K562 (cell line): ENCODE results near the gene RAMP2. TPM values are rescaled to one million over a fixed set of nuclear protein-coding genes. Genes with fewer than 3 reads are reported as not detected.

ENCODE experiments used
- polyA plus RNA-seq, 8 experiments: library from polyadenylated mRNA; depleted of rRNA in 4 of 8; stranded (reverse) in 5 of 8; unstranded in 3 of 8; fragments of >200 nt; fragmentation: Nextera tagmentation in 2 of 8; fragmentation: Illumina TruSeq in 1 of 8; extraction: Ambion mirVana in 2 of 8; extraction: Trizol in 1 of 8; gene quantifications; 2 replicates each; pipeline versions ENCODE4 v1.2.1 to v1.2.3, GENCODE V29; 2011 to 2014; ENCODE audit warnings: inconsistent platforms in 1 of 8, missing spikeins in 1 of 8
- small RNA-seq: library from RNA; depleted of rRNA; stranded (forward); fragments of <200 nt; gene quantifications from one replicate; pipeline ENCODE3, GENCODE V24; 2014
- total RNA-seq, 7 experiments: library from RNA; depleted of rRNA in 6 of 7; stranded (reverse); fragments of >200 nt in 6 of 7; fragmentation: Illumina TruSeq in 2 of 7; extraction: Trizol in 2 of 7; gene quantifications; 2 replicates each; pipeline versions ENCODE4 v1.2.1 to v1.2.3, GENCODE V29; 2011 to 2021; ENCODE audit warnings: low replicate concordance in 1 of 7

The RAMP2 gene
- total and polyA plus RNA-seq, 9 of the 15 experiments (the other 6 are each of a cell fraction or from before 2014, with no cell fraction given): not detected

Small RNA genes lying within 50 kb of the gene (small RNA-seq; reads per million reads assigned to genes)
- not detected for gene HMGN2P15

Other genes with a start within 250 kb of the RAMP2 start
Only the 7 nearest of the 26 such genes appear.
- 14.7 and 20.2 TPM in 2 replicates for gene EZH1, start 16.2 kb upstream of the RAMP2 start, total RNA-seq (2014; rRNA removed)
- gene EZH1, start 16.2 kb upstream of the RAMP2 start, total RNA-seq (2014; rRNA removed; fragmentation: Illumina TruSeq; extraction: Trizol): 22.7 and 26.3 TPM in 2 replicates
- gene EZH1, start 16.2 kb upstream of the RAMP2 start, total RNA-seq (2015; rRNA removed; fragmentation: Illumina TruSeq; extraction: Trizol): 16.8 and 17.6 TPM in 2 replicates
- gene EZH1, start 16.2 kb upstream of the RAMP2 start, total RNA-seq (2021): 22.9 and 23.8 TPM in 2 replicates
- 34.7 and 37.3 TPM in 2 replicates for gene EZH1, start 16.2 kb upstream of the RAMP2 start, polyA plus RNA-seq (2011; rRNA removed)
- 34.0 and 39.6 TPM in 2 replicates for gene EZH1, start 16.2 kb upstream of the RAMP2 start, polyA plus RNA-seq (2014; fragmentation: Illumina TruSeq; extraction: Trizol)
- 10 to 100 TPM in 1 of 2 experiments, 1 to 10 TPM in 1; 8.6 to 15.3 TPM for gene EZH1, start 16.2 kb upstream of the RAMP2 start, polyA plus RNA-seq (2014; fragmentation: Nextera tagmentation; extraction: Ambion mirVana)
- 36.2 and 40.8 TPM in 2 replicates for gene EZH1, start 16.2 kb upstream of the RAMP2 start, polyA plus RNA-seq (2014; rRNA removed)
- gene VPS25, start 12.2 kb downstream of the RAMP2 start, total RNA-seq (2014; rRNA removed): 131 and 139 TPM in 2 replicates
- gene VPS25, start 12.2 kb downstream of the RAMP2 start, total RNA-seq (2014; rRNA removed; fragmentation: Illumina TruSeq; extraction: Trizol): 132 and 148 TPM in 2 replicates
- 123 and 130 TPM in 2 replicates for gene VPS25, start 12.2 kb downstream of the RAMP2 start, total RNA-seq (2015; rRNA removed; fragmentation: Illumina TruSeq; extraction: Trizol)
- 131 TPM in 2 replicates for gene VPS25, start 12.2 kb downstream of the RAMP2 start, total RNA-seq (2021)
- gene VPS25, start 12.2 kb downstream of the RAMP2 start, polyA plus RNA-seq (2011; rRNA removed): 210 and 280 TPM in 2 replicates
- gene VPS25, start 12.2 kb downstream of the RAMP2 start, polyA plus RNA-seq (2014; fragmentation: Illumina TruSeq; extraction: Trizol): 203 and 223 TPM in 2 replicates
- 100 to 1,000 TPM; 292 to 352 TPM for gene VPS25, start 12.2 kb downstream of the RAMP2 start, polyA plus RNA-seq (2014; fragmentation: Nextera tagmentation; extraction: Ambion mirVana)
- 178 and 180 TPM in 2 replicates for gene VPS25, start 12.2 kb downstream of the RAMP2 start, polyA plus RNA-seq (2014; rRNA removed)
- 4.5 and 5.8 TPM in 2 replicates for gene WNK4, start 19.4 kb downstream of the RAMP2 start, total RNA-seq (2014; rRNA removed)
- 2.0 and 2.6 TPM in 2 replicates for gene WNK4, start 19.4 kb downstream of the RAMP2 start, total RNA-seq (2014; rRNA removed; fragmentation: Illumina TruSeq; extraction: Trizol)
- gene WNK4, start 19.4 kb downstream of the RAMP2 start, total RNA-seq (2015; rRNA removed; fragmentation: Illumina TruSeq; extraction: Trizol): 2.7 and 4.4 TPM in 2 replicates
- 21.1 and 25.8 TPM in 2 replicates for gene WNK4, start 19.4 kb downstream of the RAMP2 start, total RNA-seq (2021)
- 4.8 and 8.1 TPM in 2 replicates for gene WNK4, start 19.4 kb downstream of the RAMP2 start, polyA plus RNA-seq (2011; rRNA removed)
- gene WNK4, start 19.4 kb downstream of the RAMP2 start, polyA plus RNA-seq (2014; fragmentation: Illumina TruSeq; extraction: Trizol): 11.8 and 15.2 TPM in 2 replicates
- gene WNK4, start 19.4 kb downstream of the RAMP2 start, polyA plus RNA-seq (2014; fragmentation: Nextera tagmentation; extraction: Ambion mirVana): under 1 TPM; 0.32 to 0.38 TPM
- 15.8 and 17.7 TPM in 2 replicates for gene WNK4, start 19.4 kb downstream of the RAMP2 start, polyA plus RNA-seq (2014; rRNA removed)
- 49.6 and 67.7 TPM in 2 replicates for gene COA3, start 37.5 kb downstream of the RAMP2 start, total RNA-seq (2014; rRNA removed)
- 50.0 and 52.5 TPM in 2 replicates for gene COA3, start 37.5 kb downstream of the RAMP2 start, total RNA-seq (2014; rRNA removed; fragmentation: Illumina TruSeq; extraction: Trizol)
- 60.9 and 65.9 TPM in 2 replicates for gene COA3, start 37.5 kb downstream of the RAMP2 start, total RNA-seq (2015; rRNA removed; fragmentation: Illumina TruSeq; extraction: Trizol)
- gene COA3, start 37.5 kb downstream of the RAMP2 start, total RNA-seq (2021): 53.4 and 56.3 TPM in 2 replicates
- 36.6 and 69.9 TPM in 2 replicates for gene COA3, start 37.5 kb downstream of the RAMP2 start, polyA plus RNA-seq (2011; rRNA removed)
- gene COA3, start 37.5 kb downstream of the RAMP2 start, polyA plus RNA-seq (2014; fragmentation: Illumina TruSeq; extraction: Trizol): 74.9 and 76.1 TPM in 2 replicates
- gene COA3, start 37.5 kb downstream of the RAMP2 start, polyA plus RNA-seq (2014; fragmentation: Nextera tagmentation; extraction: Ambion mirVana): 100 to 1,000 TPM; 113 to 153 TPM
- gene COA3, start 37.5 kb downstream of the RAMP2 start, polyA plus RNA-seq (2014; rRNA removed): 61.4 and 74.4 TPM in 2 replicates
- gene CNTD1, start 37.6 kb downstream of the RAMP2 start, total RNA-seq (2014; rRNA removed): 0.20 and 0.54 TPM in 2 replicates
- gene CNTD1, start 37.6 kb downstream of the RAMP2 start, total RNA-seq (2014; rRNA removed; fragmentation: Illumina TruSeq; extraction: Trizol): 0.22 and 0.57 TPM in 2 replicates
- 0.23 TPM in 1 of 2 replicates, not detected in the other for gene CNTD1, start 37.6 kb downstream of the RAMP2 start, total RNA-seq (2015; rRNA removed; fragmentation: Illumina TruSeq; extraction: Trizol)
- gene CNTD1, start 37.6 kb downstream of the RAMP2 start, total RNA-seq (2021): 0.20 TPM in 1 of 2 replicates, not detected in the other
- gene CNTD1, start 37.6 kb downstream of the RAMP2 start, polyA plus RNA-seq (2011; rRNA removed): 0.22 and 0.59 TPM in 2 replicates
- 0.27 and 0.48 TPM in 2 replicates for gene CNTD1, start 37.6 kb downstream of the RAMP2 start, polyA plus RNA-seq (2014; fragmentation: Illumina TruSeq; extraction: Trizol)
- gene CNTD1, start 37.6 kb downstream of the RAMP2 start, polyA plus RNA-seq (2014; fragmentation: Nextera tagmentation; extraction: Ambion mirVana): under 1 TPM; 0.74 to 0.86 TPM
- gene CNTD1, start 37.6 kb downstream of the RAMP2 start, polyA plus RNA-seq (2014; rRNA removed): 0.07 and 0.12 TPM in 2 replicates
- gene BECN1, start 63.1 kb downstream of the RAMP2 start, total RNA-seq (2014; rRNA removed): 81.1 and 81.7 TPM in 2 replicates
- gene BECN1, start 63.1 kb downstream of the RAMP2 start, total RNA-seq (2014; rRNA removed; fragmentation: Illumina TruSeq; extraction: Trizol): 49.6 and 58.6 TPM in 2 replicates
- gene BECN1, start 63.1 kb downstream of the RAMP2 start, total RNA-seq (2015; rRNA removed; fragmentation: Illumina TruSeq; extraction: Trizol): 48.1 and 52.7 TPM in 2 replicates
- gene BECN1, start 63.1 kb downstream of the RAMP2 start, total RNA-seq (2021): 52.3 and 57.3 TPM in 2 replicates
- 34.1 and 55.9 TPM in 2 replicates for gene BECN1, start 63.1 kb downstream of the RAMP2 start, polyA plus RNA-seq (2011; rRNA removed)
- gene BECN1, start 63.1 kb downstream of the RAMP2 start, polyA plus RNA-seq (2014; fragmentation: Illumina TruSeq; extraction: Trizol): 57.8 and 68.1 TPM in 2 replicates
- 10 to 100 TPM; 26.0 to 28.6 TPM for gene BECN1, start 63.1 kb downstream of the RAMP2 start, polyA plus RNA-seq (2014; fragmentation: Nextera tagmentation; extraction: Ambion mirVana)
- gene BECN1, start 63.1 kb downstream of the RAMP2 start, polyA plus RNA-seq (2014; rRNA removed): 64.7 and 71.5 TPM in 2 replicates
- gene PSME3, start 72.2 kb downstream of the RAMP2 start, total RNA-seq (2014; rRNA removed): 141 and 143 TPM in 2 replicates
- 137 and 145 TPM in 2 replicates for gene PSME3, start 72.2 kb downstream of the RAMP2 start, total RNA-seq (2014; rRNA removed; fragmentation: Illumina TruSeq; extraction: Trizol)
- 128 and 131 TPM in 2 replicates for gene PSME3, start 72.2 kb downstream of the RAMP2 start, total RNA-seq (2015; rRNA removed; fragmentation: Illumina TruSeq; extraction: Trizol)
- 228 and 239 TPM in 2 replicates for gene PSME3, start 72.2 kb downstream of the RAMP2 start, total RNA-seq (2021)
- gene PSME3, start 72.2 kb downstream of the RAMP2 start, polyA plus RNA-seq (2011; rRNA removed): 86.5 and 167 TPM in 2 replicates
- gene PSME3, start 72.2 kb downstream of the RAMP2 start, polyA plus RNA-seq (2014; fragmentation: Illumina TruSeq; extraction: Trizol): 272 and 275 TPM in 2 replicates
- gene PSME3, start 72.2 kb downstream of the RAMP2 start, polyA plus RNA-seq (2014; fragmentation: Nextera tagmentation; extraction: Ambion mirVana): 10 to 100 TPM; 31.2 to 43.2 TPM
- gene PSME3, start 72.2 kb downstream of the RAMP2 start, polyA plus RNA-seq (2014; rRNA removed): 177 and 180 TPM in 2 replicates